ENCODE data around the gene TCN2. TPM values are rescaled to one million over a fixed set of nuclear protein-coding genes. Genes with fewer than 3 reads are reported as not detected.

TCN2 gene
- total RNA-seq, 1 donor from 2014 or later = 33.9 TPM

DNA sequence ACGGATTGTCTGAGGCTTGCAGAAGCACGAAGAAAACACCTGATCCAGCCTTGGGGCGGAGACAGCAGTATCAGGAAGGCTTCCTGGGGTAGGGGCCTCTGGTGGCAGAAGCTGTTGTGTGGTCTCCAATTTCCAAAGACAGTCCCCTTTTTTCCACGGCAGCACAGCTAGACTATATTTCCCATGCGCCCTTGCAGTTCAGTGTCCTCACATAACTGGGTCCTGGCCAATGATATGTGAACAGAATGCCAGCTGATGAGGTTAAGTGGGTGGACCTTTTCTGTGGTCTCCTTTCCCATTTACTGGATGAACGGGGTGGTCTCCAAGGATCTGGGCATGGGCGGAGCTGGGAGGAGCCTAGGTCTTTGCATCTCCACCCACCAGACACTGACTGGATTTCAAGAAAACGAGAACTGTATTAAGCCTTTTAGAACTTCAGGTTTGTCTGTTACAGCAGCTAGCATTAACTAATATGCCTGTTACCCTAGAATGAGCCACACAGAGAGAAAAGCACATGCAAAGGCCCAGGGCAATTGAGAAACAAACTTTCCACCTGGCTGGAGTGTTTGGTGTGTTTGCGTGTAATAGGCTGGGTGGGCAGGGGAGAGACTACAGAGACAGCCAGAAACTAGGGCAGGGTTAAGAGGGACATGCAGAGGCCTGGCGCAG, 38.7 kb upstream of the TCN2 start:
- TF ChIP-seq EZH2phosphoT487 (IDR thresholded peaks at IDR 0.05) (no peak), EZH2 (IDR thresholded peaks at IDR 0.05) (no peak)
- TF ChIP-seq, protein P1, sequence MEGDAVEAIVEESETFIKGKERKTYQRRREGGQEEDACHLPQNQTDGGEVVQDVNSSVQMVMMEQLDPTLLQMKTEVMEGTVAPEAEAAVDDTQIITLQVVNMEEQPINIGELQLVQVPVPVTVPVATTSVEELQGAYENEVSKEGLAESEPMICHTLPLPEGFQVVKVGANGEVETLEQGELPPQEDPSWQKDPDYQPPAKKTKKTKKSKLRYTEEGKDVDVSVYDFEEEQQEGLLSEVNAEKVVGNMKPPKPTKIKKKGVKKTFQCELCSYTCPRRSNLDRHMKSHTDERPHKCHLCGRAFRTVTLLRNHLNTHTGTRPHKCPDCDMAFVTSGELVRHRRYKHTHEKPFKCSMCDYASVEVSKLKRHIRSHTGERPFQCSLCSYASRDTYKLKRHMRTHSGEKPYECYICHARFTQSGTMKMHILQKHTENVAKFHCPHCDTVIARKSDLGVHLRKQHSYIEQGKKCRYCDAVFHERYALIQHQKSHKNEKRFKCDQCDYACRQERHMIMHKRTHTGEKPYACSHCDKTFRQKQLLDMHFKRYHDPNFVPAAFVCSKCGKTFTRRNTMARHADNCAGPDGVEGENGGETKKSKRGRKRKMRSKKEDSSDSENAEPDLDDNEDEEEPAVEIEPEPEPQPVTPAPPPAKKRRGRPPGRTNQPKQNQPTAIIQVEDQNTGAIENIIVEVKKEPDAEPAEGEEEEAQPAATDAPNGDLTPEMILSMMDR (IDR thresholded peaks at IDR 0.05) = no peak
- no peak overlapping the region for H3K27ac Mint-ChIP-seq
- Histone ChIP-seq H2AFZ (replicated peaks) (no peak overlapping the region), H3K9ac (no peak overlapping the region), H3K27me3 (no peaks in the 10 kb centered on the region), H3K4me1 (no peaks in the 10 kb centered on the region), H3K79me2 (ENCODE audit: low read depth) (no peaks in the 10 kb centered on the region), H3F3A (ENCODE audit: low read depth) (no peaks in the 10 kb centered on the region), H3K4me3 (no peak overlapping the region), H4K20me1 (ENCODE audit: low read depth) (no peaks in the 10 kb centered on the region), H3K36me3 (no peaks in the 10 kb centered on the region), H3K27ac (no peak overlapping the region), H3K9me3 (ENCODE audit: low read depth) (no peaks in the 10 kb centered on the region), H3K4me2 (no peak overlapping the region)
- H3K36me3 Mint-ChIP-seq = no peaks in the 10 kb centered on the region
- no peaks in the 10 kb centered on the region for H3K9me3 Mint-ChIP-seq
- peaks cover 7% of the 10 kb centered on the region for H3K27me3 Mint-ChIP-seq (ENCODE audit: insufficient read depth, low read depth)
- H3K4me3 Mint-ChIP-seq = no peak overlapping the region
- no peak for DNase-seq (ENCODE audit: low spot score)
- peaks cover 14% of the 10 kb centered on the region for H3K4me1 Mint-ChIP-seq

GRCh38 chr22:30569674-30570202, 37.2 kb upstream of the TCN2 start:
- H3F3A ChIP-seq (ENCODE audit: low read depth) = peaks cover 5% of the 10 kb centered on the region
- no peak overlapping the region for H3K27ac ChIP-seq
- H3K9me3 ChIP-seq (ENCODE audit: low read depth) = no peaks in the 10 kb centered on the region
- H4K20me1 ChIP-seq (ENCODE audit: low read depth) = no peaks in the 10 kb centered on the region
- H3K4me2 ChIP-seq = no peak overlapping the region
- H3K9ac ChIP-seq = no peak overlapping the region
- peaks cover 19% of the 10 kb centered on the region for H3K4me1 Mint-ChIP-seq
- TF ChIP-seq, protein P1 (IDR thresholded peaks at IDR 0.05) = no peak
- no peak for TF ChIP-seq EZH2phosphoT487 (IDR thresholded peaks at IDR 0.05)
- TF ChIP-seq EZH2 (IDR thresholded peaks at IDR 0.05) = no peak
- H3K27ac Mint-ChIP-seq = no peak overlapping the region
- no peak for DNase-seq (ENCODE audit: low spot score)
- H3K4me3 ChIP-seq = no peak overlapping the region
- no peaks in the 10 kb centered on the region for H3K36me3 Mint-ChIP-seq
- H3K79me2 ChIP-seq (ENCODE audit: low read depth) = no peaks in the 10 kb centered on the region
- no peak overlapping the region for H2AFZ ChIP-seq (replicated peaks)
- no peaks in the 10 kb centered on the region for H3K36me3 ChIP-seq
- no peaks in the 10 kb centered on the region for H3K27me3 ChIP-seq
- peaks cover 6% of the 10 kb centered on the region for H3K4me1 ChIP-seq
- H3K4me3 Mint-ChIP-seq = no peak overlapping the region
- H3K9me3 Mint-ChIP-seq = no peaks in the 10 kb centered on the region
- H3K27me3 Mint-ChIP-seq (ENCODE audit: insufficient read depth, low read depth) = peaks cover 6% of the 10 kb centered on the region

- Histone ChIP-seq H3K4me1 (peaks cover 9% of the 10 kb centered on the region), H4K20me1 (ENCODE audit: low read depth) (no peaks in the 10 kb centered on the region), H3K4me3 (no peak overlapping the region), H3K9me3 (ENCODE audit: low read depth) (no peaks in the 10 kb centered on the region), H2AFZ (replicated peaks) (no peak overlapping the region), H3K36me3 (no peaks in the 10 kb centered on the region), H3K27ac (no peak overlapping the region), H3K79me2 (ENCODE audit: low read depth) (no peaks in the 10 kb centered on the region), H3K9ac (no peak overlapping the region), H3K27me3 (no peaks in the 10 kb centered on the region), H3K4me2 (no peak overlapping the region), H3F3A (ENCODE audit: low read depth) (peaks cover 22% of the 10 kb centered on the region)
- Mint-ChIP-seq H3K27ac (no peak overlapping the region), H3K4me1 (peaks cover 16% of the 10 kb centered on the region), H3K36me3 (peaks cover 8% of the 10 kb centered on the region), H3K27me3 (ENCODE audit: insufficient read depth, low read depth) (peaks cover 6% of the 10 kb centered on the region), H3K4me3 (no peak overlapping the region), H3K9me3 (no peaks in the 10 kb centered on the region)
- TF ChIP-seq EZH2phosphoT487 (IDR thresholded peaks at IDR 0.05) (no peak), EZH2 (IDR thresholded peaks at IDR 0.05) (no peak)
- TF ChIP-seq, protein P1 (IDR thresholded peaks at IDR 0.05) = no peak
- no peak for DNase-seq (ENCODE audit: low spot score)
Measured at GRCh38 chr22:30572210-30572609, 34.8 kb upstream of the TCN2 start.

Measured in neural progenitor cell (in vitro differentiated cells).